ENCODE measurements around the gene SPC24.

DNA sequence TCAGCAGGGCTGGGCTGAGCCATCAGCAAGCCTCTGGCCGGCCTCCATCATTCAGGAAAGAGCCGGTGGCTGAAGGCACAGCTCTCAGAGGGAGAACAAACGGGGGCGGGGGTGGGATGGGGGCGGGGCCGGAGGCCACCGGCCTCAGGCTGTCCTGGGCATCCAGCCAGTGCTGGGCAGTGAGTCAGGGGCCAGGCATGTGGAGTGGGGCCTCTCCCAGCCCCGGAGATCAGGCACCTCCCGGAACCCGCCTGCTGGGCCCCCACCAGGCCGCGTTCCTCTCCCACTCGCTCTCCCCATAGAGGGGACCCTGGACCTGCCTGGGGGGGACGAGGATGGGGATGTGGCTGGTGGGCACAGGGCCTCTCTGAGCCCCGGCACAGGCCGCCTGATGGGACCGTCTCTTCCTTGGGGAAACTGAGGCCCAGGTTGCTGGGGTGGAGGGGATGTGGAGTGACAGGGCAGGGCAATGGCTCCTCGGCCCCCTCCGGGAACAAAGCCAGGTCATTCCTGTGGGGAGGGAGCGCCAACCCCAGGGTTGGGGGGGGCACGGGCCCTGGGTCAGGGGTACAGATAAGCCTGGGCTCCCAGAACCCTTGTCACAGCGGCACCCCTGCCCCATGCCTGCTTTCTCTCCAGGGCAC is 12.9 kb downstream of the SPC24 start:
- TF ChIP-seq, protein P1, sequence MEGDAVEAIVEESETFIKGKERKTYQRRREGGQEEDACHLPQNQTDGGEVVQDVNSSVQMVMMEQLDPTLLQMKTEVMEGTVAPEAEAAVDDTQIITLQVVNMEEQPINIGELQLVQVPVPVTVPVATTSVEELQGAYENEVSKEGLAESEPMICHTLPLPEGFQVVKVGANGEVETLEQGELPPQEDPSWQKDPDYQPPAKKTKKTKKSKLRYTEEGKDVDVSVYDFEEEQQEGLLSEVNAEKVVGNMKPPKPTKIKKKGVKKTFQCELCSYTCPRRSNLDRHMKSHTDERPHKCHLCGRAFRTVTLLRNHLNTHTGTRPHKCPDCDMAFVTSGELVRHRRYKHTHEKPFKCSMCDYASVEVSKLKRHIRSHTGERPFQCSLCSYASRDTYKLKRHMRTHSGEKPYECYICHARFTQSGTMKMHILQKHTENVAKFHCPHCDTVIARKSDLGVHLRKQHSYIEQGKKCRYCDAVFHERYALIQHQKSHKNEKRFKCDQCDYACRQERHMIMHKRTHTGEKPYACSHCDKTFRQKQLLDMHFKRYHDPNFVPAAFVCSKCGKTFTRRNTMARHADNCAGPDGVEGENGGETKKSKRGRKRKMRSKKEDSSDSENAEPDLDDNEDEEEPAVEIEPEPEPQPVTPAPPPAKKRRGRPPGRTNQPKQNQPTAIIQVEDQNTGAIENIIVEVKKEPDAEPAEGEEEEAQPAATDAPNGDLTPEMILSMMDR (IDR thresholded peaks at IDR 0.05) = no peak
- TF ChIP-seq POLR2A (IDR thresholded peaks at IDR 0.05) = no peak

Data from testis (tissue), 2 donors.